B cell (primary cell): ENCODE results near the gene CLDN20.

Source experiments
- CTCF ChIP-seq: fragments of 200-600 bp; IDR thresholded peaks from one replicate; pipeline ENCODE4 v1.8.0; 2022; ENCODE audit warnings: antibody characterized with exemption, mild to moderate bottlenecking
- EZH2 ChIP-seq: IDR thresholded peaks from 2 replicates; pipeline ENCODE4 v1.6.1; 2012; ENCODE audit warnings: borderline replicate concordance, low read depth, mild to moderate bottlenecking, moderate library complexity, low read length; ENCODE audit not compliant: insufficient read depth, poor library complexity, severe bottlenecking

GRCh38 chr6:155325700-155326516, 62.1 kb downstream of the CLDN20 start:
- TF ChIP-seq CTCF (no peak), EZH2 (no peak)
